Measurements from ENCODE around the gene TMEM242. TPM values are rescaled to one million over a fixed set of nuclear protein-coding genes. Genes with fewer than 3 reads are reported as not detected.
"Not testable (repeated sequence)": the region's sequence is repeated elsewhere in the genome, so short reads cannot be mapped to it uniquely, and the experiment has no call there.

Gene TMEM242
- total and polyA plus RNA-seq, 9 donors, result 5.5 to 12.1 (median 10.1) TPM

- Histone ChIP-seq H3K4me3 (no peak overlapping the region), H3K4me1 (ENCODE audit: insufficient read depth) (no peaks in the 10 kb centered on the region), H3K27ac (no peak overlapping the region), H3K27me3 (no peaks in the 10 kb centered on the region), H3K9me3 (no peaks in the 10 kb centered on the region), H3K36me3 (no peaks in the 10 kb centered on the region)
- no peak for DNase-seq
- 71 to 78% (median 73%) methylated on average over 9 of the region's 9 CpGs for WGBS, 3 donors
- intact Hi-C loops (cut with DNase I), result loop anchor here in 2 of 4 donors (5.0 to 10.0 kb wide), 3 partner anchors 282 to 355 kb away; no protein-coding TSS in a partner anchor
- TF ChIP-seq CTCF (IDR thresholded peaks at IDR 0.05) (no peak), EP300 (IDR thresholded peaks at IDR 0.05) (no peak), POLR2A (IDR thresholded peaks at IDR 0.05) (no peak)
Measured at GRCh38 chr6:157312757-157313156, 10.6 kb downstream of the TMEM242 start.

- DNase-seq; H3K27ac ChIP-seq; H3K4me1 ChIP-seq (ENCODE audit: insufficient read depth); H3K27me3 ChIP-seq; H3K36me3 ChIP-seq; H3K9me3 ChIP-seq; H3K4me3 ChIP-seq: not testable (repeated sequence)
- WGBS, 3 donors, result 71 to 84% (median 72%) methylated on average over 4 to 5 of the region's 5 CpGs
- intact Hi-C loops (cut with DNase I), result loop anchor here in 2 of 4 donors (5.0 to 10.0 kb wide), 3 partner anchors 284 to 357 kb away; no protein-coding TSS in a partner anchor
Measured at GRCh38 chr6:157310693-157311092, 12.6 kb downstream of the TMEM242 start.

GRCh38 chr6:157307661-157308060, 15.7 kb downstream of the TMEM242 start:
- DNase-seq, result no peak
- Histone ChIP-seq H3K4me3 (no peak overlapping the region), H3K9me3 (no peaks in the 10 kb centered on the region), H3K27ac (no peak overlapping the region), H3K27me3 (no peaks in the 10 kb centered on the region), H3K36me3 (no peaks in the 10 kb centered on the region), H3K4me1 (ENCODE audit: insufficient read depth) (no peaks in the 10 kb centered on the region)
- WGBS, 3 donors, result 75 to 90% (median 85%) methylated on average over 5 of the region's 5 CpGs
- intact Hi-C loops (cut with DNase I), result no loop called here
- TF ChIP-seq CTCF (IDR thresholded peaks at IDR 0.05), result no peak
- no peak for TF ChIP-seq EP300 (IDR thresholded peaks at IDR 0.05)
- TF ChIP-seq POLR2A (IDR thresholded peaks at IDR 0.05), result no peak

- no peaks in the 10 kb centered on the region for H3K4me1 ChIP-seq (ENCODE audit: insufficient read depth)
- H3K36me3 ChIP-seq, result no peaks in the 10 kb centered on the region
- no peak overlapping the region for H3K27ac ChIP-seq
- 80 to 84% (median 82%) methylated on average over 9 of the region's 9 CpGs for WGBS, 3 donors
- H3K27me3 ChIP-seq, result no peaks in the 10 kb centered on the region
- TF ChIP-seq EP300 (IDR thresholded peaks at IDR 0.05), result no peak
- no peak for TF ChIP-seq CTCF (IDR thresholded peaks at IDR 0.05)
- TF ChIP-seq POLR2A (IDR thresholded peaks at IDR 0.05), result no peak
- DNase-seq, result no peak
- H3K9me3 ChIP-seq, result no peaks in the 10 kb centered on the region
- intact Hi-C loops (cut with DNase I), result no loop called here
- no peak overlapping the region for H3K4me3 ChIP-seq
Measured at GRCh38 chr6:157305670-157306653, 17.4 kb downstream of the TMEM242 start.

All from ovary (tissue), 9 donors.